HepG2 (cell line): ENCODE measurements around the gene CDHR3. TPM values are rescaled to one million over a fixed set of nuclear protein-coding genes. Genes with fewer than 3 reads are reported as not detected.

Source experiments
- ATAC-seq: fragments of 200-7000 bp; cut with Tn5 transposase; 3 replicates; pipeline ENCODE4 v1.9.1; 2020; ENCODE audit warnings: mild to moderate bottlenecking, moderate library complexity
- BruUV-seq: library from RNA; stranded (reverse); fragments of 400-500 nt; replicated peaks from 2 replicates; lab custom pipeline; 2021; lab: Mats Ljungman, UMichigan
- CTCF ChIA-PET: fragments of 300-600 bp; formaldehyde crosslinking; extraction: SDS; loops from one replicate; lab custom pipeline; 2021; ENCODE audit warnings: low total read pairs, inconsistent platforms, low intra/inter-chr PET ratio; lab: Yijun Ruan, JAX
- POLR2A ChIA-PET: fragments of 350-600 bp; sonication (Branson Sonifier 250); formaldehyde crosslinking; loops from one replicate; lab custom pipeline; 2020; ENCODE audit warnings: antibody characterized with exemption, inconsistent platforms; lab: Yijun Ruan, JAX
- DNase-seq: peaks from one replicate; pipeline ENCODE4 v3.0.0-alpha.2; 2015; ENCODE audit warnings: low spot score
- FAIRE-seq: peaks from 3 replicates; lab custom pipeline; 2011; peaks lifted over from hg19 to GRCh38; lab: Jason Lieb, UNC
- H2AFZ ChIP-seq: one replicate; pipeline ENCODE4 v1.6.1; 2011; ENCODE audit warnings: low read length, inconsistent platforms
- H3K27ac ChIP-seq: fragments of 300-600 bp; 3 replicates; pipeline ENCODE4 v1.8.0; 2011; ENCODE audit warnings: mixed run types, mild to moderate bottlenecking, mixed read lengths, low read length, inconsistent platforms; ENCODE audit not compliant: insufficient read depth; ENCODE audit errors: extremely low read length
- H3K27me3 ChIP-seq, 2 experiments: fragments of 200-600 bp in 1 of 2; 2 replicates in 1 of 2; 3 replicates in 1 of 2; pipeline versions ENCODE4 v1.6.0 to v1.8.0; 2011; ENCODE audit warnings: low read length in 2 of 2, mild to moderate bottlenecking in 2 of 2, moderate library complexity in 2 of 2, inconsistent platforms in 1 of 2; ENCODE audit not compliant: insufficient read depth in 2 of 2, control insufficient read depth in 1 of 2
- H3K36me3 ChIP-seq, 2 experiments: fragments of 200-600 bp in 1 of 2; replicated peaks in 1 of 2; 2 replicates in 1 of 2; 3 replicates in 1 of 2; pipeline versions ENCODE4 v1.5.1 to v1.8.0; 2011; ENCODE audit warnings: low read length in 2 of 2, inconsistent platforms in 1 of 2; ENCODE audit not compliant: insufficient read depth in 2 of 2, control insufficient read depth in 1 of 2
- H3K4me1 ChIP-seq: 2 replicates; pipeline ENCODE4 v1.5.1; 2012; ENCODE audit warnings: low read length, inconsistent platforms; ENCODE audit not compliant: insufficient read depth
- H3K4me2 ChIP-seq: 2 replicates; pipeline ENCODE4 v1.6.0; 2011; ENCODE audit warnings: low read depth, low read length, inconsistent platforms
- H3K4me3 ChIP-seq, 3 experiments: fragments of 200-600 bp in 1 of 3; sonication (generic), shearing (Covaris generic) in 1 of 3; replicated peaks in 1 of 3; 2 replicates each; pipeline ENCODE4 v1.5.1; 2011 to 2016; ENCODE audit warnings: low read length in 3 of 3, inconsistent platforms in 2 of 3, low read depth in 2 of 3, mild to moderate bottlenecking in 2 of 3, control low read depth in 1 of 3, mixed read lengths in 1 of 3; ENCODE audit not compliant: insufficient read depth in 1 of 3
- H3K79me2 ChIP-seq: one replicate; pipeline ENCODE4 v1.6.1; 2011; ENCODE audit warnings: low read length, inconsistent platforms; ENCODE audit not compliant: insufficient read depth
- H3K9ac ChIP-seq: 2 replicates; pipeline ENCODE4 v1.6.0; 2011; ENCODE audit warnings: mild to moderate bottlenecking, low read depth, low read length, inconsistent platforms; ENCODE audit not compliant: insufficient read depth
- H3K9me3 ChIP-seq: 2 replicates; pipeline ENCODE4 v1.5.1; 2012; ENCODE audit warnings: mild to moderate bottlenecking, low read length
- H4K20me1 ChIP-seq: 2 replicates; pipeline ENCODE4 v1.6.0; 2011; ENCODE audit warnings: inconsistent platforms, mild to moderate bottlenecking, low read length, moderate library complexity; ENCODE audit not compliant: insufficient read depth
- AGO2 ChIP-seq: fragments of 200-400 bp; formaldehyde crosslinking; optimal IDR thresholded peaks from 2 replicates; pipeline ENCODE3; 2017; ENCODE audit warnings: mild to moderate bottlenecking, low read depth, low read length, moderate library complexity
- ETV5 ChIP-seq: IDR thresholded peaks from 2 replicates; pipeline ENCODE4 v1.6.1; 2018; ENCODE audit warnings: missing biosample characterization, missing genetic modification reagents, inconsistent platforms, borderline replicate concordance
- POGZ ChIP-seq: sonication (generic); formaldehyde crosslinking; IDR thresholded peaks from 2 replicates; pipeline ENCODE4 v1.4.0; 2020; ENCODE audit warnings: mild to moderate bottlenecking, missing genetic modification reagents
- RORA ChIP-seq: sonication (generic); formaldehyde crosslinking; IDR thresholded peaks from 2 replicates; pipeline ENCODE4 v1.5.0; 2020; ENCODE audit warnings: mild to moderate bottlenecking, missing genetic modification reagents, moderate library complexity
- SMAD9 ChIP-seq: sonication (generic); formaldehyde crosslinking; IDR thresholded peaks from 2 replicates; pipeline ENCODE4 v1.5.1; 2020; ENCODE audit warnings: mild to moderate bottlenecking, missing genetic modification reagents
- SRSF4 ChIP-seq: fragments of 200-400 bp; formaldehyde crosslinking; IDR thresholded peaks from one replicate; pipeline ENCODE4 v1.6.1; 2018; ENCODE audit warnings: mild to moderate bottlenecking, low read depth, low read length, moderate library complexity; ENCODE audit not compliant: poor library complexity, severe bottlenecking
- ZBTB3 ChIP-seq: sonication (generic); formaldehyde crosslinking; IDR thresholded peaks from 2 replicates; pipeline ENCODE4 v1.4.0; 2020; ENCODE audit warnings: low read depth, mild to moderate bottlenecking, moderate library complexity, missing genetic modification reagents, borderline replicate concordance
- ZFP41 ChIP-seq: sonication (generic); formaldehyde crosslinking; IDR thresholded peaks from 2 replicates; pipeline ENCODE4 v1.4.0; 2020; ENCODE audit warnings: mild to moderate bottlenecking, missing genetic modification reagents, borderline replicate concordance
- ZNF121 ChIP-seq: sonication (generic); formaldehyde crosslinking; IDR thresholded peaks from 2 replicates; pipeline ENCODE4 v1.5.0; 2020; ENCODE audit warnings: mild to moderate bottlenecking, missing genetic modification reagents
- ZNF329 ChIP-seq: sonication (generic); formaldehyde crosslinking; IDR thresholded peaks from 2 replicates; pipeline ENCODE4 v1.9.0; 2021; ENCODE audit warnings: low read depth, mild to moderate bottlenecking, missing genetic modification reagents
- ZNF629 ChIP-seq: sonication (generic); formaldehyde crosslinking; conservative IDR thresholded peaks from 2 replicates; pipeline ENCODE4 v1.5.0; 2020; ENCODE audit warnings: missing genetic modification reagents
- ZNF777 ChIP-seq: sonication (generic); formaldehyde crosslinking; IDR thresholded peaks from 2 replicates; pipeline ENCODE4 v1.4.0; 2020; ENCODE audit warnings: missing genetic modification reagents
- ZSCAN22 ChIP-seq: sonication (generic); formaldehyde crosslinking; IDR thresholded peaks from 2 replicates; pipeline ENCODE4 v1.4.0; 2020; ENCODE audit warnings: mild to moderate bottlenecking, missing genetic modification reagents
- WGBS: methylation state at CpG from one replicate; pipeline ENCODE4 v1.1.6; 2017; ENCODE audit warnings: low lambda C conversion rate; 5-methylcytosine and 5-hydroxymethylcytosine counted together
- in situ Hi-C: cut with HindIII; loops from 2 replicates; pipeline ENCODE4 v1.10.0; 2017; ENCODE audit warnings: low pct_unique_long_range_greater_than_20kb; ENCODE audit not compliant: extremely low pct_ligation_motif_present
- intact Hi-C: fragments of 100-400 bp; cut with micrococcal nuclease; formaldehyde crosslinking; loops from one replicate; pipeline ENCODE4 v1.10.0; 2022; ENCODE audit not compliant: unreplicated experiment
- polyA plus RNA-seq, 8 experiments: library from polyadenylated mRNA; depleted of rRNA in 3 of 8; stranded (reverse) in 7 of 8; unstranded in 1 of 8; fragments of >200 nt; fragmentation: Illumina TruSeq in 4 of 8; extraction: Trizol in 4 of 8; gene quantifications; 2 replicates each; pipeline versions ENCODE4 v1.2.1 to v1.2.3, GENCODE V29; 2011 to 2016; ENCODE audit warnings: low read depth in 4 of 8, missing spikeins in 1 of 8, mixed read lengths in 1 of 8; ENCODE audit not compliant: insufficient read depth in 1 of 8
- total RNA-seq, 5 experiments: library from RNA; depleted of rRNA; stranded (reverse); fragments of >200 nt; fragmentation: Illumina TruSeq; extraction: Trizol; gene quantifications; 2 replicates each; pipeline ENCODE4 v1.2.3, GENCODE V29; 2016; ENCODE audit warnings: low read depth in 1 of 5
- TF ChIP-seq, protein P1 (sequence below): sonication (generic); formaldehyde crosslinking; IDR thresholded peaks from 2 replicates; pipeline ENCODE4 v1.8.1; 2023; ENCODE audit warnings: mild to moderate bottlenecking, inconsistent platforms, moderate library complexity, missing genetic modification reagents, borderline replicate concordance
- TF ChIP-seq, protein P2 (sequence below): sonication (generic); formaldehyde crosslinking; IDR thresholded peaks from 2 replicates; pipeline ENCODE4 v1.8.0; 2022; ENCODE audit warnings: missing genetic modification reagents, mild to moderate bottlenecking, borderline replicate concordance
- TF ChIP-seq, protein P3 (sequence below): sonication (generic); formaldehyde crosslinking; conservative IDR thresholded peaks from 2 replicates; pipeline ENCODE4 v1.4.0; 2020; ENCODE audit warnings: missing genetic modification reagents

Gene CDHR3
- total and polyA plus RNA-seq, 2 of the 13 experiments (the other 11 are each of a cell fraction or from before 2014, with no cell fraction given), result 6.5 to 11.8 TPM

DNA sequence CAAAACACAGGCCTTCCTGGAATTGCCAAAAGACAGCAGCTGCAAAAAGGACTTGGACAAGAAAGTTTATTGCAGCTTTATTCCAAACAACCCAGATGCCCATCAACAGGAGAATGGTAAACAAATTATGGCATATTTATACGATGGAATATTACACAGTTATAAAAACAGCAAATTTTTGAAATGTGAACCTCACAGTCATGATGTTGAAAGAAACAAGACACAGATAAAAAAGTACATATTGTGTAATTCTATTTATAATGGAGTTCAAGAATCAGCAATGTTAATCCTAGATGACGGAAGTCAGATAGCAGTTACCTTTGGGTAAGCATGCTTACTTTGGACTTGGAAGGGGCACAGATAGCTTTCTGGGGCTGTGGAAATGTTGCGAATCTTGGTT is 104.6 kb downstream of the CDHR3 start:
- Histone ChIP-seq H3K79me2 (no peaks in the 10 kb centered on the region), H3K4me1 (peaks cover 89% of the 10 kb centered on the region), H3K4me3 (no peak overlapping the region), H3K4me2 (no peak overlapping the region), H3K36me3 (no peaks in the 10 kb centered on the region), H3K9ac (no peak overlapping the region), H4K20me1 (no peaks in the 10 kb centered on the region), H3K9me3 (no peaks in the 10 kb centered on the region), H2AFZ (no peak overlapping the region), H3K27ac (no peak overlapping the region), H3K27me3 (peaks cover 3 to 11% of the 10 kb centered on the region in 2 experiments; a peak in 2 of 5 replicates)
- no TSS peak for BruUV-seq
- no peak for DNase-seq
- CTCF ChIA-PET, result no interaction called here
- TF ChIP-seq, protein P1, sequence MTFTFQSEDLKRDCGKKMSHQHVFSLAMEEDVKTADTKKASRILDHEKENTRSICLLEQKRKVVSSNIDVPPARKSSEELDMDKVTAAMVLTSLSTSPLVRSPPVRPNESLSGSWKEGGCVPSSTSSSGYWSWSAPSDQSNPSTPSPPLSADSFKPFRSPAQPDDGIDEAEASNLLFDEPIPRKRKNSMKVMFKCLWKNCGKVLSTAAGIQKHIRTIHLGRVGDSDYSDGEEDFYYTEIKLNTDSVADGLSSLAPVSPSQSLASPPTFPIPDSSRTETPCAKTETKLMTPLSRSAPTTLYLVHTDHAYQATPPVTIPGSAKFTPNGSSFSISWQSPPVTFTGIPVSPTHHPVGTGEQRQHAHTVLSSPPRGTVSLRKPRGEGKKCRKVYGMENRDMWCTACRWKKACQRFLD (CRISPR knock-in tag), result no peak
- no peak for TF ChIP-seq ZNF777
- in situ Hi-C loops, result no loop called here
- POLR2A ChIA-PET, result no interaction called here
- ATAC-seq, result no peak
- FAIRE-seq, result no peak
- intact Hi-C loops, result no loop called here
- 25% methylated on average over 3 of the region's 3 CpGs for WGBS

DNA sequence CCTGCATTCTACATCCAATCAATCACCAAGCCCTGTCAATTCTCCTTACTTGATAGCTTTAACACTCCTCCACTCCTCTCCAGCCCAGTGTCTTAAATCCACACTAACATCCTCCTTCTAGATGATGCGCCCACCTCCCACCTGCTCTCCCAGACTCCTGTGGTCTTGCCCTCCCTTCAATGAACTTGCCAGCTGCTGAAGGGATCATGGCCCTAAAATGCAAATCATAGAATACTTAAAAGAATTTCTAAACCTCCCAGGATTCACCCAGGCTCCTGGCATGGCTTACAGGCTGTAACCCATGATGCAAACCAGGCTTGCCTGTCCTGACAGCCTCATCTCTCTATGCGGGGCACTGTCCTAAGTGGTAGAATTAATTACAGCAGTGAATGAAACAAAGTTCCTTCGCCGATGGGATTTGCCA is 105.5 kb downstream of the CDHR3 start:
- Histone ChIP-seq H3K4me1 (peaks cover 89% of the 10 kb centered on the region), H2AFZ (no peak overlapping the region), H3K36me3 (no peaks in the 10 kb centered on the region), H3K79me2 (no peaks in the 10 kb centered on the region), H3K4me3 (no peak overlapping the region), H3K9me3 (no peaks in the 10 kb centered on the region), H3K27me3 (peaks cover 3 to 9% of the 10 kb centered on the region in 2 experiments; a peak in 2 of 5 replicates), H3K27ac (no peak overlapping the region), H3K9ac (no peak overlapping the region), H3K4me2 (no peak overlapping the region), H4K20me1 (no peaks in the 10 kb centered on the region)
- no TSS peak for BruUV-seq
- in situ Hi-C loops, result no loop called here
- no peak for DNase-seq
- ChIA-PET CTCF (no interaction called here), POLR2A (no interaction called here)
- TF ChIP-seq RORA (CRISPR knock-in tag) (no peak), ZNF629 (CRISPR knock-in tag) (no peak), SMAD9 (CRISPR knock-in tag) (no peak), ZBTB3 (CRISPR knock-in tag) (no peak), ZFP41 (no peak), SRSF4 (no peak), POGZ (CRISPR knock-in tag) (no peak), ZNF329 (CRISPR knock-in tag) (no peak), ETV5 (CRISPR knock-in tag) (no peak), ZSCAN22 (CRISPR knock-in tag) (no peak), ZNF121 (CRISPR knock-in tag) (no peak), AGO2 (no peak)
- TF ChIP-seq, protein P2, sequence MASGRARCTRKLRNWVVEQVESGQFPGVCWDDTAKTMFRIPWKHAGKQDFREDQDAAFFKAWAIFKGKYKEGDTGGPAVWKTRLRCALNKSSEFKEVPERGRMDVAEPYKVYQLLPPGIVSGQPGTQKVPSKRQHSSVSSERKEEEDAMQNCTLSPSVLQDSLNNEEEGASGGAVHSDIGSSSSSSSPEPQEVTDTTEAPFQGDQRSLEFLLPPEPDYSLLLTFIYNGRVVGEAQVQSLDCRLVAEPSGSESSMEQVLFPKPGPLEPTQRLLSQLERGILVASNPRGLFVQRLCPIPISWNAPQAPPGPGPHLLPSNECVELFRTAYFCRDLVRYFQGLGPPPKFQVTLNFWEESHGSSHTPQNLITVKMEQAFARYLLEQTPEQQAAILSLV (CRISPR knock-in tag), result no peak
- TF ChIP-seq, protein P3, sequence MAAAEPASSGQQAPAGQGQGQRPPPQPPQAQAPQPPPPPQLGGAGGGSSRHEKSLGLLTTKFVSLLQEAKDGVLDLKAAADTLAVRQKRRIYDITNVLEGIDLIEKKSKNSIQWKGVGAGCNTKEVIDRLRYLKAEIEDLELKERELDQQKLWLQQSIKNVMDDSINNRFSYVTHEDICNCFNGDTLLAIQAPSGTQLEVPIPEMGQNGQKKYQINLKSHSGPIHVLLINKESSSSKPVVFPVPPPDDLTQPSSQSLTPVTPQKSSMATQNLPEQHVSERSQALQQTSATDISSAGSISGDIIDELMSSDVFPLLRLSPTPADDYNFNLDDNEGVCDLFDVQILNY (CRISPR knock-in tag), result no peak
- FAIRE-seq, result no peak
- WGBS, result 83% methylated on average over 4 of the region's 4 CpGs
- intact Hi-C loops, result no loop called here
- no peak for ATAC-seq
